KMS-11 (cell line): ENCODE measurements around the gene SMAD2.
A peak's percentile ranks its signal among the peaks of the same experiment; 100 is the strongest.
"Not testable (repeated sequence)": the region's sequence is repeated elsewhere in the genome, so short reads cannot be mapped to it uniquely, and the experiment has no call there.

Experiments
- H2AFZ ChIP-seq: fragments of 200-600 bp; sonication (generic); 2 replicates; pipeline ENCODE4 v1.6.1; 2016; ENCODE audit warnings: antibody characterized with exemption, mixed run types, low read depth
- H3K27ac ChIP-seq: fragments of 200-600 bp; sonication (generic); 2 replicates; pipeline ENCODE4 v1.6.1; 2016; ENCODE audit warnings: mild to moderate bottlenecking, mixed run types
- H3K27me3 ChIP-seq: fragments of 200-600 bp; sonication (generic); 2 replicates; pipeline ENCODE4 v1.6.1; 2017; ENCODE audit warnings: mild to moderate bottlenecking, low read depth, mixed run types, moderate library complexity; ENCODE audit not compliant: insufficient read depth
- H3K36me3 ChIP-seq: fragments of 200-600 bp; sonication (generic); 2 replicates; pipeline ENCODE4 v1.6.1; 2017; ENCODE audit warnings: mild to moderate bottlenecking, mixed run types; ENCODE audit not compliant: insufficient read depth
- H3K4me1 ChIP-seq: fragments of 200-600 bp; sonication (generic); 2 replicates; pipeline ENCODE4 v1.6.1; 2016; ENCODE audit warnings: mild to moderate bottlenecking, low read depth, mixed run types; ENCODE audit not compliant: poor library complexity, severe bottlenecking
- H3K4me2 ChIP-seq: fragments of 200-600 bp; sonication (generic); 2 replicates; pipeline ENCODE4 v1.7.0; 2016; ENCODE audit warnings: mild to moderate bottlenecking, mixed run types
- H3K4me3 ChIP-seq: fragments of 200-600 bp; sonication (generic); IDR thresholded peaks from 2 replicates; pipeline ENCODE4 v1.6.1; 2017; ENCODE audit warnings: low read depth, low read length, mixed read lengths; ENCODE audit not compliant: insufficient read depth
- H3K79me2 ChIP-seq: fragments of 200-600 bp; sonication (generic); 2 replicates; pipeline ENCODE4 v1.6.1; 2016; ENCODE audit warnings: low read depth, mixed run types; ENCODE audit not compliant: insufficient read depth
- H3K9ac ChIP-seq: fragments of 200-600 bp; sonication (generic); 2 replicates; pipeline ENCODE4 v1.6.1; 2016; ENCODE audit warnings: mild to moderate bottlenecking, mixed run types
- H4K20me1 ChIP-seq: fragments of 200-600 bp; sonication (generic); 2 replicates; pipeline ENCODE4 v1.6.1; 2016; ENCODE audit warnings: mild to moderate bottlenecking, mixed run types; ENCODE audit not compliant: insufficient read depth
- CTCF ChIP-seq: fragments of 200-600 bp; sonication (generic); conservative IDR thresholded peaks from 2 replicates; pipeline ENCODE4 v1.6.1; 2017; ENCODE audit warnings: low read depth, mild to moderate bottlenecking, antibody characterized with exemption, low read length, moderate library complexity, mixed read lengths

SMAD2 gene

GRCh38 chr18:47771922-47772321 lies 158.5 kb downstream of the SMAD2 start:
- no peak overlapping the region for H2AFZ ChIP-seq

GRCh38 chr18:47767699-47768098 lies 162.8 kb downstream of the SMAD2 start:
- Histone ChIP-seq H3K9ac (peak overlapping the region; percentile 51; the same call in 1 of the 2 replicates), H4K20me1 (no peaks in the 10 kb centered on the region), H3K4me2 (peak overlapping the region; percentile 23), H2AFZ (no peak overlapping the region; the same call in 1 of the 2 replicates), H3K4me3 (no peak overlapping the region), H3K27me3 (no peaks in the 10 kb centered on the region), H3K79me2 (no peaks in the 10 kb centered on the region), H3K4me1 (peaks cover 57% of the 10 kb centered on the region), H3K27ac (peak overlapping the region; percentile 90), H3K36me3 (no peaks in the 10 kb centered on the region)
- TF ChIP-seq CTCF, result no peak

More at GRCh38 chr18:47771922-47772321, 158.5 kb downstream of the SMAD2 start:
- TF ChIP-seq CTCF, result no peak
- H3K4me2 ChIP-seq, result no peak overlapping the region
- no peaks in the 10 kb centered on the region for H4K20me1 ChIP-seq
- peaks cover 57% of the 10 kb centered on the region for H3K4me1 ChIP-seq
- no peaks in the 10 kb centered on the region for H3K27me3 ChIP-seq
- no peak overlapping the region for H3K9ac ChIP-seq
- no peaks in the 10 kb centered on the region for H3K36me3 ChIP-seq
- no peaks in the 10 kb centered on the region for H3K79me2 ChIP-seq
- H3K4me3 ChIP-seq, result no peak overlapping the region
- no peak overlapping the region for H3K27ac ChIP-seq

- H3K36me3 ChIP-seq, H2AFZ ChIP-seq, H3K4me3 ChIP-seq, H3K27me3 ChIP-seq, H4K20me1 ChIP-seq, H3K79me2 ChIP-seq, H3K9ac ChIP-seq: not testable (repeated sequence)
- H3K4me1 ChIP-seq, result peaks cover 52% of the 10 kb centered on the region
- peak overlapping the region; percentile 23 for H3K4me2 ChIP-seq
- H3K27ac ChIP-seq, result peak overlapping the region; percentile 90
These were observed 163.3 kb downstream of the SMAD2 start for GRCh38 chr18:47767198-47767597.
